EH (cell line): Measurements from ENCODE around the gene MICA.

Experiments
- DNase-seq: peaks from one replicate; pipeline ENCODE4 v3.0.0-alpha.2; 2015; ENCODE audit warnings: low read depth

Gene MICA

GRCh38 chr6:31460361-31461025, 57.1 kb downstream of the MICA start:
- DNase-seq = no peak

GRCh38 chr6:31462026-31462963, 58.9 kb downstream of the MICA start:
- DNase-seq = peak; percentile 21

- DNase-seq = peak; percentile 62
Observed at GRCh38 chr6:31462964-31463870, 59.8 kb downstream of the MICA start.

DNA sequence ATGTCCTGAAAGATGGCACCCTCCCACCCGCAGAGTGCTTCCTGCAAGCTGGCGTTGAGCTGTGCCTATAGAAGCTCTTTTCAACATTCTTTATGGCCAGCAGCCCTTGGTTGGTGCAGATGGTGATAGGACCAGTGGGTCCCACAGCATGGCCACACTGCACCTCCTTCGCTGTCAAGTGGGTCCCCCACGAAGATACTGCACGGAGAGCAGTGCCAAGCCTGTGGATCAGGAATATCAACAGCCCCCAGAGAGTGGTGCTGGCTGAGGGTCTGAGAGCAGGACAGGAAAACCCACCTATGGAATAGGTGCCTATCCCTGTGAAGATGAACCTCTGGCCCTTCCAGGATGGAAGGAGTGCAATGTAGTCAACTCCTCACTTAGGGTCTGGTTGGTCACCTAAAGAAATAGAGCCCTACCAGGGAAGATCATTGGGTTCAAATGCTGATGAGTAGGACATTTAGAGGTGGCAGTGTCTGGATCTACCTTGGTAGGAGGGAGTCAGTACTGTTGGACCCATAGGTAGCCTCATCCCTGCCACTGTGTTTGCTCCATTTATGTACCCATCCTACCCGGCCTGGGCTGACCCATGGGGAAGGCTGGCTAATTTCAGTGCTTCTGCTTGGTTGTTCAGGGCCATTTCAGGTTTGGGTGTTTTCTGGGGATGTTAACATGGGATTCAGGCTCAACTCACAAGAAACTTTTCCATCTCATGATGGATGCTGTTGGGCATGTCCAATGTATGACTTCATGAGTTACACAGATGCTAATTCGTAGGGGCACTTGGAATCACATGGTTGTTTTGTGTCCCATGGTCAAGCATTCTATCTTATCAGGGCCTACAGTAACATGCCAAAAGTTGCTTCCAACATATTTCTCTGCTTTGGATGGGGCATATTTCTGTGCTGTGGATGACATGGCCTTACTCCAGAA, 61.1 kb downstream of the MICA start:
- DNase-seq = no peak
